ENCODE results near the gene OPA1.

GRCh38 chr3:193662757-193663322 lies 69.8 kb downstream of the OPA1 start:
- no peak for TF ChIP-seq CTCF (IDR thresholded peaks at IDR 0.05)
- TF ChIP-seq POLR2A (IDR thresholded peaks at IDR 0.05): no peak

Measured in esophagus squamous epithelium (tissue), 4 donors.